Stimulated activated CD8-positive, alpha-beta memory T cell treated with anti-CD3 and anti-CD28 coated beads, Interleukin-7, amount 100 ng/mL, for 24 hours (primary cell): ENCODE measurements around the gene NLK.
"Not testable (repeated sequence)": the region's sequence is repeated elsewhere in the genome, so short reads cannot be mapped to it uniquely, and the experiment has no call there.

Source experiments
- DNase-seq: peaks from one replicate; pipeline ENCODE4 v3.0.0-alpha.2; 2020; ENCODE audit warnings: low read depth

NLK gene

DNA sequence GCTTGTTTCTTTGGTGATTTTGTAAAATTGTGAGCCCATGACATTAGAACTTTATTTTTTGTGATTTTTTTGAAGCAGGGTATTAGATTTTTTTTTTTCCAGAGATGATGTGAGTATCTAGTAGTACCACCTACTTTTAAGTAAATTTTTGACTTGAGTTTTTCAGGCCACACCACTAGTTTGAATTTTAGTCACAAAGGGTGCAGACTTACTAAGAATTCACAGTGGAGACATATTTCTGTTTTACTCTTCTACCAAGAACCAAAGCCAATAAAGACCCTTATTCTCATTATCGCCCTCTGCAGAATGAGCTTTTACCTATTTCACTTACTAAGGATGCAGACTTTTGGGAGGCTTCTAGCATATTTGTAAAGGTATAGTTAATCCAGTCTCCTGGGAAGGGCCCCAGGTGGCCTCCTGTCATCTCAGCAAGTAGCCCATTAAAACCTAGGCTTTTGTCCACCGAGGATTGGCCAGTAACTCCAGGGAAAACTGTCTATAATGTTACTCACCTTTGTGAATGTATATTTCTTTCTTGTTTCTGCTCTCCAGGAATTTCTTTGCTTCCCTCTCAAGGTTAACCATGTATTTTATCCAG lies 30.6 kb downstream of the NLK start:
- DNase-seq, result no peak

DNA sequence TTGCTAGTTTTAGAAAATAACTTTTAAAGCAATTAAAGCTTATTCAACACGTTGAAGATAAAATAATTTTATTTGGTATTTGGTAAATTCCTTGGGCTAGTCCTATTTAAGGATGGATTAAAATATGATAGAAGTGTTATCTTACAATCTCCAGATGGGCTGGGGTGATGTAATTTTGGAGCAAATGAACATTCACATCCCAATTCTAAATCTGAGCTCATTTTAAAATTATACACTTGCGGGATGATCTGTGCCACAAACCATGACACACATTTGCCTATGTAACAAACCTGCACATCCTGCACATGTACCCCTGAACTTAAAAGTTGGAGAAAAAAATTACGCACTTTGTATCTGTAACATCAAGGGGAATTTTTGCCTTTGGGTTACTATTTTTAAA lies 31.5 kb downstream of the NLK start:
- no peak for DNase-seq

DNA sequence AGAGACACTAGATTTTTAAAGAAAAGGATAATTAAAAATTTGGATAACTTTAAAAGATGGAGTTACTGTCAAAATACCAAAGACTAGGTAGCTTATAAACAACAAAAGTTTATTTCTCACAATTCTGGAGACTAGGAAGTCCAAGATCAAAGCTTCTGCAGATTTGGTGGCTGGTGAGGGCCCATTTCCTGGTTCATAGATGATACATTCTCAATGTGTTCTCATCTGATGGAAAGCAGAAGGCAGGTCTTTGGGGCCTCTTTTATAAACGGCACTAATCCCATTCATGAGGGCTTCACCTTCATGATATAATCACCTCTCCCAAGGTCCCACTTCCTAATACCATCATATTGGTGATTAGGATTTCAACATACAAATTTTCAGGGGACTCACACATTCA lies 33.7 kb downstream of the NLK start:
- no peak for DNase-seq

DNA sequence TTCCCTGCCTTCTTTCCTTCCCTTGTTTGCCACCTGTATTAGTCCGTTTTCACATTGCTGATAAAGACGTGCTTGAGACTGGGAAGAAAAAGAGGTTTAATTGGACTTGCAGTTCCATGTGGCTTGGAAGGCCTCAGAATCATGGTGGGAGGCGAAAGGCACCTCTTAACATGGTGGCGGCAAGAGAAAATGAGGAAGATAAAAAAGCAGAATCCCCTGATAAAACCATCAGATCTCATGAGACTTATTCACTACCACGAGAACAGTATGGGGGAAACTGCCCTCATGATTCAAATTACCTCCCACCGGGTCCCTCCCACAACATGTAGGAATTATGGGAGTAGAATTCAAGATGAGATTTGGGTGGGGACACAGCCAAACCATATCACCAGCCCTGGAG lies 34.7 kb downstream of the NLK start:
- not testable (repeated sequence) for DNase-seq

DNA sequence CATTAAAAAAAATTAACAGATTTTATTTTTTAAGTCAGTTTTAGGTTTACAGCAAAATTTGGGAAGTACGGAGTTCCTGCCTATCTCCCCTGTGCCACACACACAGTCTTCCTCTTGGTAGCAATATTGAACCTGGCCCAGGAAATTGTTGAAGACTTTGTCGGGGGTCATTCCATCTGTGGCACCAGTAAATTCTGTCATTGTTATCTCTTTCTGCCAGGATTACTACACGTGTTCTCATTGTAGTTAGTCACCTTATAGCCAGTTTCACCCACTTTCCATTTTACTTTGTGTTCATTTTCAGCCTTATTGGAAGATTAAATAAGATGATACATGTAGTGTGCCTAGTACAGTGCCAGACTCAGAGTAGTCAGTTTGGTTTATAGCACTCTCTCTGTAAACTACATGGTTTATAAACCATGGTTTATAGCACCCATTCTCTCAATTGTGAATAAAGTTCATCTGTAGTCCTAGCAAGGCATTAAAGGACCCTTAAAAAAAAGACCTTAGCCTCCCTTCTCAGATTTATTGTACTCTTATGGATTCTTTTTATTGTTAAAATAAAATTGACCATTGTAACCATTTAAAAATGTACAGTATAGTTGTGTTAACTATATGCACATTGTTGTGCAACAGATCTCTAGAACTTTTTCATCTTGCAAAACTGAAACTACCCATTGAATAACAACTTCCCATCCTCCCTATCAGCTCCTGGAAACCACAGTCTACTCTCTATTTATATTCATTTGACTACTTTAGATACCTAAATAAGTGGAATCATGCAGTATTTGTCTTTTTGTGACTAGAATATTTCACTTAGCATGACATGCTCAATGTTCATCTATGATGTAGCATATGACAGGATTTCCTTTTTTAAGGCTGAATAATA lies 36.1 kb downstream of the NLK start:
- DNase-seq, result no peak

DNA sequence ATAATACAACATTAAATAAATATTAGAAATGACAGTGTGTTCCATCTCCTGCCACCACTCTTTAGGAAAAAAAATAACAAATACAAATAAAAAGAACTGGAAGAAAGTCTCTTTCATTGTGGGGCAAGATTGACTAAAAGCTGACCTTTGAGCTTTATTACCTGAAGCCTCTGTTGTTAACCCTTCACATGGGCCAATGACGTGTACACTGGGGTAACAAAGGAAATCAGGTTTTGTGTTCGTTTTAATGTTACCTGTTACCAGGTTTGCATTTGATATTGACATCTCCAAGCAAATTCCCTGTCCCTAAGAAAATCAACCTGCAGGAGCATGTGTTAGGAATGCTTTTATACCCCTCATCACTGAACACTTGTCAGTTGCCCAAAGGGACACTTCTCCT lies 39.0 kb downstream of the NLK start:
- no peak for DNase-seq

DNA sequence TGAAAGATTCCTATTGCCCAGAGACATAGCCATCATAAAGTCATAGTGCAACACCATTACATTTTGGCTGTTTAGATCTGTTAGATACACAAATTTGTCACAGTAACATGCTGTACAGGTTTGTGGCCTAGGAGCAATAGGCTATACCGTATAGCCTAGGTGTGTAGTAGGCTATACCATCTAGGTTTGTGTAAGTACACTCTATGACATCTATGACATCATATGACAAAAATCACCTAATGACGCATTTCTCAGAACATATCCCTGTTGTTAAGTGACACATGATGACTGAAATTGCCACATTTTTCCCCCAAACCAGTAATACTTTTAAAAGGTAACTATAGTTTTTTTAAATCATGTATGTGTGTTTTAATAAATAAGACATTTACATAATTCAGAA lies 43.3 kb downstream of the NLK start:
- no peak for DNase-seq

DNA sequence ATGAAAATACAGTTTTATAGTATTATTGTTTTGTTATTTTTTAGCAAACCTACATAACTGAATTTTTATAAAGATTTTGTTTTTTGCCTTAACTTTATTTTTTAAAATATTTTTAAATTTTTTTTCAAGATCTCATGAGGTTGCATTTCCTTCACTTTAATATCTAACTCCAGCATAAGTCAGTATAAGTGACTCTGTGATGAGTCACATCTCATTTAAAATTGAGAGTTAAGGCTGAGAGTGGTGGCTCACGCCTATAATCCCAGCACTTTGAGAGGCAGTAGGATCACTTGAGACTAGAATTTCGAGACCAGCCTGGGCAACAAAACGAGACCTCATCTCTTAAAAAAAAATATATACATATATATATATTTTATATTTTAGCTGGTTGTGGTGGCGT lies 44.0 kb downstream of the NLK start:
- DNase-seq, result no peak

DNA sequence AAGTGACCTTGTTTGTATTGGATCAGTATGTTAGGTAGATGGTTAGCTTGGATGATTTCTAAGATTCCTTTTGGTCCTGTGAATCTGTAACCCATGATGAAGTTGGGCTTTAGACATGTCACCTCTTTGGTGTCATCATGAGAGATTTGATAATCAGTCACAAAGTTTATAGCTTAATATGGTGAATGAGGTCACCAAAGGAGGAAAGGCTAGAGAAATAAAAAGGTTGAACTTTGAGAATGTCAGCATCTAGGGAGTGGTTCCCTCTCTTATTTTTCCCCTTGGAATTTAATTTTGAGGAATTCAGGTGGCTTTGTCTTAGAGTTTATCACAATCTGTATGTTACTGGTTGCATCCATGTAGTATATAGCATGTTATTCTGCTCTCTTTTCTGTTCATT lies 45.3 kb downstream of the NLK start:
- no peak for DNase-seq

DNA sequence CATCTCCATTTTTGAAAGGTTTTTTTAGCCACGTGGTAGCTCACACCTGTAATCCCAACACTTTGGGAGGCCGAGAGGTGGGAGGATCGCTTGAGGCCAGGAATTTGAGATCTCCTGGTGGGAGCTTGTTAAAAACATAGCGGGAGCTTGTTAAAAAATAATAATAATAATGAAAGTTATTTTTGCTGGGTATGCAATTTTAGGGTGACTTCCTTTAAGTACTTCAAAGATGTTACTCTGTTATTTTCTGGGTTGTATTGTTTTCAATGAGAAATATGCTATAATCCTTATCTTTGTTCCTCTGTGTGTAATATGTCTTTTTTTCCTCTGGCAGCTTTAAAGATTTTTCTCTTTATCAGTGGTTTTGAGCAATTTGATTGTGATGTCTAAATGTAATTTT lies 48.1 kb downstream of the NLK start:
- no peak for DNase-seq

DNA sequence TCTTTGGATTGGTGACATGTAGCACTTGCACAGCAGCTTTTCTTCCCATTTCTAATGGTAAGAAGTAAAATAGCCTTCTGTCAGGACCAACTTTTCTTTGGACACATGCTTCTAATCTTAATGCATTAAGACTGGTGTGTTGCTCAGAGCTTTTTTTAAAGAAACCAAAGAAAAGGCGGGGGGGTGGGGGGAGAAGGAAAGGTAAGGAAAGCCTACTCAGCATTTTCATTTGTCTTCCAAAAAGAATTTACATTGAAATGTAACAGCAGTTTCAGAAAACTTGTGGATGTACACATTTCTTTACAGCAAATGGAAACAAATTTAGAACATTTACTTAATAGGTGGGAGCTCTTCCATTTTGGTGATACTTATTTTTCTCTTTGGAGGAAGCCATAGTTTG lies 49.6 kb downstream of the NLK start:
- DNase-seq, result no peak

DNA sequence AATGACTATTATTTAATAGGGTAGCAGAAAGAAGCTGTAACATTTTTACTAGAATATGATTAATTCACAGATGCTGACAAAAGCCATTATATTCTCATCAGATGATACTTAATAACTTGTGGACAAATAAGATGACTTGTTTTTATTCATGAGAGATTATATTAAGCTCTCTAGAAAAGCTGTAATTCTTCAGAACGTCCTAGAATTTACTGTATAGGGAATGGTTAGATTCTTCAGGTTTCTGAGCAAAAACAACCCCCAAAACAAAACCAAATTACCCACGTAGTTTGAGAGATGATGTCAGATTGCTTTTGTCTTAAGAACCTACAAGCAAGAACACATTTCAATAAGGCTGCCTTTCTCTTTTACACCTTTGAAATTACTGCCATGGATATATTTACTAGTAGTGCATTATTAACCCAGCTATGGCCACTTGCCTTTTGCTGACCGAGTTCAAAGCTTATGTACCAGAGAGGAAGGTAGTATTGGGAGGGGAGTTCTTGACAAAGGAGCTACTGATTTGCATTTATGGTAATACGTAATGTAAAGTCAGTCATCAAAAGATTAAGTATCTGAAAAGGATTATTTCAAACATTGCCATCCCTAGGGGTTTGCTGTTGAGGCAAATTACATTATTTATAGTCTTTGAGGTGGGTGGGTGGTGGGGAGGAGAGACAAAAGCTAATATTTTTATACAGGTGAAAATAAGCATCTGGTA lies 51.7 kb downstream of the NLK start:
- DNase-seq, result no peak

DNA sequence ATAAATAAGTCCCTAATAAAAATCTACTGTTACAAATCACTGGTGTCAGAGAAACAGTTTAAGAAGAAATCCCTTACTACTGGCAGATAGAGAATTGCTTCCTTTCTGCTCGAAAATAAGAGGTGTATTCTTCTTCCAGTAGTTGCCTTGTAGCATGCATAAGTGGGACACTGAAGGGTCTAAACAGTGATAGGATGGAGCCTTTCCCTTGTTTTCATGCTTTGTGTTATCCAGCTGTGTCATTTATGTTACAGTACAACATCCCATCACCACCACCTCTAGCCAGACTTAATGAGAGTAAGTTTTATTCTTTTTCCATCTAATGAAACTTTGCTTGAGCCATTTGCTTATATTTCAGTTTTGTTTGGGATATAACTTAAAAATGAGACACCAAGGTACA lies 54.3 kb downstream of the NLK start:
- no peak for DNase-seq

DNA sequence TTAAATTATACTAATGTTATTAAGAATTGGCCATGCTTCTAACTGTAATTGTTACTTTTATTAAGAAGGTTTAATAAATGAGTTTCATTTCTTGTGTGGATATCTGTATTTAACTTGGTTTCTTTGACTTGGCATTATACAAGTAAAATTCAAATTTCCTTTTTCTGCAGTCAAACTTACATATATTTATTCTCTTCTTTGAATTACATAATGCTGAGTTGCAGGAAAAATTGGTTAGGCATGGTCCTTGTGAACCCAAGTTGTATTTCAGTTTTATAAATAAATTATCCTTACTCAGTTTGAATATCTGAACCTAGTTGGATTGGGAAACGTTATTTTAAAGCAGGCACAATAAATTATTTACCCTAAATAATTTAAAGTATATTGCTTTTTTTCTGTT lies 54.8 kb downstream of the NLK start:
- DNase-seq, result no peak

DNA sequence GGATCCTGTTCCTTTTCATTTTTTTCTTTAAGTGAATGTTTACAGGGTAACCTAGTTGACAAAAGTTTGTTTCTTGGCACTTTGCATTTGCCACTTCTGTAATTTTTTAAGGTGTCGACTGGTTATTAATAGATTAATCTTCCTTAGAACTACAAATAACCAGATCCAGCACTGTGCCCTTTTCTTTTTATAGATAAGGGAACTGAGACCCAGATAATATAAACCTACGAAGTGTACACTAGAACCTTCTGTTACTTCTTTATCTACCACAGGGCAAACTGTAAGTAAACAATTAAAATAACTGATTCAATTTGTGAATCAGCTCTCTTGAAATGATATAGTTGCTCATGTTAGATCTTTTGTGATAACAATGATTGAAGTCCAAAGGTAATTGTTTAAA lies 55.4 kb downstream of the NLK start:
- no peak for DNase-seq

DNA sequence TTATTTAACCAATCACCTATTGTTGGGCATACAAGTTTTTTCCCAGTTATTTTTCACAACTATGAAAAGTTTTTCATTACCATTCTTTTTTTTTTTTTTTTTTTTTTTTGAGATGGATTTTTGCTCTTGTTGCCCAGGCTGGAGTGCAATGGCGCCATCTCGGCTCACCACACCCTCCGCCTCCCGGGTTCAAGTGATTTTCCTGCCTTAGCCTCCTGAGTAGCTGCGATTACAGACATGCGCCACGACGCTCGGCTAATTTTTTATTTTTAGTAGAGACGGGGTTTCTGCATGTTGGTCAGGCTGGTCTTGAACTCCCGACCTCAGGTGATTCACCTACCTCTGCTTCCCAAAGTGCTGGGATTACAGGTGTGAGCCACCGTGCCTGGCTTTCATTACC lies 56.1 kb downstream of the NLK start:
- not testable (repeated sequence) for DNase-seq

DNA sequence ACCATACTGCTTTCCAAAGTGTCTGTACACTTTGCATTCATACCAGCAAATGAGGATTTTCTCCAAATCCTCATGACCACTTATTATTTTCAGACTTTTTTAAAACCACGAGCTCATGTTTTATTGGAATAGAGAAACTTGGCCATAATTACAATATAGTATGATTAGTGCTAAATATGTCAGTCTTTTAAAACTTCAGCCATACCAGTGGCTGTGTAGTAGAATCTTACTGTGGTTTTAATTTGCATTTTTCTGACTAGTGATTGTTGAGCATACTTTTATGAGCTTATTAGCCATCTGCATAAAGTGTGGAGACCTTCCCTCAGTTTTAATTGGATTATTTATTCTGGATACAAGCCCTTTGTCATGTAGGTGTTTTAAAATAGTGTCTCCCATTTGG lies 57.8 kb downstream of the NLK start:
- DNase-seq, result no peak

DNA sequence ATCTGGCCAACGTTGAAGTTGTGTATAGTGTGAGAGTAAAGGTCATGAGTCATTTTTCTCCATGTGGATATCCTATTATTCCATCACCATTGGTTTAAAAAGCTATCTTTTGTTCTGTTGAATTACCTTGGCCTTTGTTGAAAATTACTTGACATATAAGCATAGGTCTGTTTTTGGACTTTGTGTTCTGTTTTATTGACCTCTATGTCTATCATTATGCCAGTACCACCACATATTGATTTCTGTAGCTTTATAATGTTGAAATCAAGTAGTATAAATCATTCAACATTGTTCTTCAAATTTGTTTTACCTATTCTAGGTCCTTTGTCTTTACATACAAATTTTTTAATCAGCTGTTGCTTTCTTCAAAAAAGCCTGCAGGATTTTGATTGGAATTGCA lies 58.5 kb downstream of the NLK start:
- DNase-seq, result no peak

DNA sequence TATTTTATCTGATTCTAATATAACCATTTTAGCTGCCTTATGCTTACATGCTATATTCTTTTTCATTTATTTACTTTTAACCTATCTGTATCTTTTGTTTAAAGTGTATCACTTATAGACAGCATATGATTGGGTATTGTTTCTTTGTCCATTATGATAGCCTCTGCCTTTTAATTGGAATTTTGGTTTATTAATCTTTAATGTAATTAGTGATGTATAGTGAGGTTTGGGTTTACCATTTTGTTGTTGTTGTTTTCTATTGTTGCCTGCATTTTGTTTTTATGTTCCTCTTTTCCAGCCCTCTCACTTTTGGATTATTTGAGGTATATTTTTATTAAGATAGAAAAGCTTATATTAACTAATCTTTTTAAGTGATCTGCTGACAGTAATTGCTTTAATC lies 59.4 kb downstream of the NLK start:
- no peak for DNase-seq

DNA sequence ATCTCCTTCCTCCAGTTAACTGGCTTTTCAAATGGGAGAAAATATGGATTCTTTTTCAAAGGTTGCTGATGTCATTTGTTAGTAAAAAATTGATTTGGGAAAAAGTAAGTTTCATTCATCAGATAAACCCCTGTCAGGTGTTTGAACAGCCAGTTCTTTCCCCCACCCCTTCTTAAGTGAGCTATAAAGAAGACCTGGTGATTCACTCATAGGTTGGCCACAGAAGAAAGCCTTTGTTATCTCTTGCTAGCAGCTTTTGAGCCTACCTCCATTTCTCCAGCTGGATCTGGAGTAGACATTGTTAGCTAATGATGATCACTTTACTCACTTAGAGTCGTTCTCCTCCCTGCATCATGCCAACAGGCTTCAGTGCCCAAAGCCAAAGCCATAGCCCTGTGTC lies 63.0 kb downstream of the NLK start:
- no peak for DNase-seq

DNA sequence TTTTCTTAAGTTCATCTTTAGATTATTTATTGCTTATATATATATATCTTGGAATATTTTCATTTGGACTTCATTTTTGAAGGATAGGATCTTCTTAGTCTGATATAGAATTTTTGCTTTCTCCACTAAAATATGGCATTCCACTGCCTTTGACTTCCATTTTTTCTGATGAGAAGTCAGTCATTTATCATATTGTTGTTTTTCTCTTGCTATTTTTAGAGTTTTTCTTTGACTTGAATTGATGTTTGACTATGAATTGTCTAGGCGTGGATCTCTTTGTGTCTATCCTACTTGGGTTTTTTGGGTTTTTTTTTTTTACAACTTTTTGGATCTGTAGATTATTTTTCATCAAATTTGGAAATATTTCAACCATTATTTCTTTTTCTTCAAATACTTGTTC lies 67.7 kb downstream of the NLK start:
- no peak for DNase-seq

DNA sequence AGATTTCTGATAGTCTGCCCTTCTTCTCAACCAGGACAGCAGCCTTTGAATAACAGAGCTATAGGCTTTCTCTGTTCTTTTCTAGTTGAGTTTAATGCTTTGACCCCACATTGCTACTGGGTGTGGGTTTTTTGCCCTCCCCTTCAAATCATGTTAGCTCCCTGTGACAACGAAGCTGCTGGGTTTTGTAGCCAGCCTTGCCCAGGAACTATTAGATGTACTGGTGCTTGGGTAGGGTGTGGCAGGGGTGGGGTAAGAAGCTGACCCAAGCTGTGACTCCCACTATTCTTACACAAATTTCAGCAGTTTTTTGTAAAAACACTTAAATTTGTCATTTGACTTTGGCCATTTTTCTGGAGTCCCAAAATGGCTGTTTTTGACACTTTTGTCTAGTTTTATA lies 69.7 kb downstream of the NLK start:
- no peak for DNase-seq

DNA sequence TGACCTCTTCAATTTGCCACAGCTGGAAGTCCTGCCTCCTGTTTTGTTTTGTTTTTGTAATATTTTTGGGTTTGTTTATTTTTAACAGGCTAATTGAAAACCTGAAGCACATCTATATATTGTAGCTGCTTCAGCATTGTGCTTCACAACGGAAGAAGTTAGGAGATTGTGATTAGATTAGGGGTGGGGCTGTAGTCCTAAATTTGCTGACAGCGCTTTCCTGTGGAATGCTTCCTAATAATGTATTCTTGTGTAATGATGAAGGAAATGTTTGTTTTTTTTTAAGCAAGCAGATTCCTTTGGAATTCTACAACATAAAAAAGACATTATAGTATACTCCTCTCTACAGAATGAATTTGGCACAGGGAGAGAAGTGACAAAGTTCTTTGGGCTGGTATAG lies 70.1 kb downstream of the NLK start:
- no peak for DNase-seq
